ENCODE measurements around the gene NRG2. TPM values are rescaled to one million over a fixed set of nuclear protein-coding genes. Genes with fewer than 3 reads are reported as not detected.

Gene NRG2
- total RNA-seq, 1 experiment from 2014 or later: 0.59 TPM

DNA sequence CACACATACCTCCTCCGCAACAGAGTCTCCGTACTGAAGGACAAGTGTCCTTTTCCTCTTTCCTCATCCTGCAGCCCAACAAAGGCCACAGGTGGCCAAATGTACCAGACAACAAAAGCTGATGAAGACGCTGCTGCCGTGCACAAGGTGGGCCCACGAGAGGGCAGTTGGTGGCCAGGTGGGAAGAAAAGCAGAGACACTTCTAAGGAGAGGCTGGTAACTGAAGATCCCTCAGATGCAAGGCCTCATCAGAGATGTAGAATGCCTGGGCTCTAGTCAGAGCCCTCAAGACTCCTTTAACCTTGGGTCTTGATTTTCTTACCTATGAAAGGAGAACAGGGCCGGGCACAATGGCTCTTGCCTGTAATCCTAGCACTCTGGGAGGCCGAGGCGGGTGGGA lies 75.7 kb downstream of the NRG2 start:
- H3K4me1 Mint-ChIP-seq (ENCODE audit: low read depth, unreplicated experiment): no peaks in the 10 kb centered on the region
- ChIA-PET POLR2A (no interaction called here), CTCF (interaction anchor here (1.0 to 4.3 kb wide), 5 partner anchors 95 to 180 kb away, joined by 3 to 72 read pairs (median 7); no protein-coding TSS in a partner anchor)
- H3K36me3 Mint-ChIP-seq (ENCODE audit: insufficient read depth, unreplicated experiment): no peaks in the 10 kb centered on the region
- Histone ChIP-seq H3K36me3 (ENCODE audit: control insufficient read depth, insufficient read depth, low read length) (no peaks in the 10 kb centered on the region), H3K9me3 (no peaks in the 10 kb centered on the region), H3K4me1 (no peaks in the 10 kb centered on the region), H3K4me3 (ENCODE audit: low read depth, low read length) (no peak overlapping the region), H3K27me3 (replicated peaks; ENCODE audit: control insufficient read depth, insufficient read depth, low read length) (no peaks in the 10 kb centered on the region; the same call in 1 of the 2 replicates)
- DNase-seq: no peak
- H3K9me3 Mint-ChIP-seq (ENCODE audit: unreplicated experiment): no peaks in the 10 kb centered on the region
- TF ChIP-seq, protein P1, sequence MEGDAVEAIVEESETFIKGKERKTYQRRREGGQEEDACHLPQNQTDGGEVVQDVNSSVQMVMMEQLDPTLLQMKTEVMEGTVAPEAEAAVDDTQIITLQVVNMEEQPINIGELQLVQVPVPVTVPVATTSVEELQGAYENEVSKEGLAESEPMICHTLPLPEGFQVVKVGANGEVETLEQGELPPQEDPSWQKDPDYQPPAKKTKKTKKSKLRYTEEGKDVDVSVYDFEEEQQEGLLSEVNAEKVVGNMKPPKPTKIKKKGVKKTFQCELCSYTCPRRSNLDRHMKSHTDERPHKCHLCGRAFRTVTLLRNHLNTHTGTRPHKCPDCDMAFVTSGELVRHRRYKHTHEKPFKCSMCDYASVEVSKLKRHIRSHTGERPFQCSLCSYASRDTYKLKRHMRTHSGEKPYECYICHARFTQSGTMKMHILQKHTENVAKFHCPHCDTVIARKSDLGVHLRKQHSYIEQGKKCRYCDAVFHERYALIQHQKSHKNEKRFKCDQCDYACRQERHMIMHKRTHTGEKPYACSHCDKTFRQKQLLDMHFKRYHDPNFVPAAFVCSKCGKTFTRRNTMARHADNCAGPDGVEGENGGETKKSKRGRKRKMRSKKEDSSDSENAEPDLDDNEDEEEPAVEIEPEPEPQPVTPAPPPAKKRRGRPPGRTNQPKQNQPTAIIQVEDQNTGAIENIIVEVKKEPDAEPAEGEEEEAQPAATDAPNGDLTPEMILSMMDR (IDR thresholded peaks at IDR 0.05; ENCODE audit: insufficient read depth in 1 of 2, low read depth in 1 of 2, low read length in 1 of 2, severe bottlenecking in 1 of 2, unreplicated experiment in 1 of 2): no peak
- no peak overlapping the region for H3K4me3 Mint-ChIP-seq (ENCODE audit: unreplicated experiment)
- peaks cover 3% of the 10 kb centered on the region for H3K27me3 Mint-ChIP-seq (ENCODE audit: insufficient read depth, unreplicated experiment)
- intact Hi-C loops (cut with micrococcal nuclease; ENCODE audit: unreplicated experiment): no loop called here
- H3K27ac Mint-ChIP-seq (ENCODE audit: unreplicated experiment): no peak overlapping the region
- BruUV-seq (replicated peaks): no TSS peak

DNA sequence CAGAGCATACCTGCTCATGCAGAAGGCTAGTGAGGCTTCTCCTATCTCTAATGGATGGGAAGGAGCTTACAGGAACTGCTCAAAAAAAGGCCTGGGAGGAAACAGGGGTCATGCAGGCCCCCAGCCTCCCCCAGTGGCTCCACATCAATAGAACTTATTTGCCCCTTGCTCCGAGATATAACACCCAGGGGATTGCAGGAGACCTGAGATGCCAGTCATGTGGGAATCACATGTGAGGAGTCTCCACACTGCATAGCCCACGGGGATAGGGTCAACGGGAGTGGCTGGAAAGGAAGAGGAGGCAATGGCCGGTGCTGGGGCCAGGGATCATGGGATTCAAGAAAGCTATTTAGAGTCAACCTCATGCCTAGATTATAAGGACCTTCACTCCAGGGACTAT lies 76.2 kb downstream of the NRG2 start:
- CTCF ChIA-PET: interaction anchor here (1.1 kb wide), 1 partner anchor 176 kb away, joined by 3 read pairs; no protein-coding TSS in a partner anchor

DNA sequence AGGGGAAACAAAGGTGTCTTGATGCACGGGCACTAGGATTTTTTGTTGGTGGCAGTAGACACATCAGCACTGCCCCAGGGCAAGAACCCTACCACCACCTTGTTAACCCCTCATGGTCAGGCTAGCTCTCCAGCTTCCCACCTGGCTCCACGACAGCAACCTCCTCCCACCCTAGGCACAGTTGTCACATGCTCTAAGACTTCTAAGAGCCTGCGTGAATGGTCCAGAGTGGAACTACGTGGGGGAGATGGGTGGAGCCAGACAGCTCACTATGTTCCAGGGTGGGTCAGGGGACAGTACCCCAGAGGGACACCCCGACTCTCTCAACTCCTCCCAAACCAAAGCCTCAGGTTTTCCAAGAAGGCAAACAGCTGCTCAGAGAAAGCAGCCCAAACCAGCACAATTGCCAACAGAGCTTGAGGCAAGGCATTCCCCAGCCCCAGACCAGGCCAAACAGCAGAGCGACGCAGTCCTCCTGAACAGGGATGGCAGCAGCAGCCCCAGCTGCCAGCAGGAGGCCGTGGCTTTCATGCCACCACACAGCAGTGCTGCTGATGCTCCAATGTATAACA lies 78.0 kb downstream of the NRG2 start:
- TF ChIP-seq, protein P1 (IDR thresholded peaks at IDR 0.05; ENCODE audit: insufficient read depth in 1 of 2, low read depth in 1 of 2, low read length in 1 of 2, severe bottlenecking in 1 of 2, unreplicated experiment in 1 of 2): no peak
- CTCF ChIA-PET: no interaction called here
- Mint-ChIP-seq H3K36me3 (ENCODE audit: insufficient read depth, unreplicated experiment) (no peaks in the 10 kb centered on the region), H3K4me3 (ENCODE audit: unreplicated experiment) (no peak overlapping the region), H3K27ac (ENCODE audit: unreplicated experiment) (no peak overlapping the region), H3K9me3 (ENCODE audit: unreplicated experiment) (no peaks in the 10 kb centered on the region), H3K27me3 (ENCODE audit: insufficient read depth, unreplicated experiment) (peaks cover 7% of the 10 kb centered on the region), H3K4me1 (ENCODE audit: low read depth, unreplicated experiment) (no peaks in the 10 kb centered on the region)
- Histone ChIP-seq H3K4me1 (no peaks in the 10 kb centered on the region), H3K27me3 (replicated peaks; ENCODE audit: control insufficient read depth, insufficient read depth, low read length) (no peaks in the 10 kb centered on the region; the same call in 1 of the 2 replicates), H3K9me3 (no peaks in the 10 kb centered on the region), H3K4me3 (ENCODE audit: low read depth, low read length) (no peak overlapping the region), H3K36me3 (ENCODE audit: control insufficient read depth, insufficient read depth, low read length) (no peaks in the 10 kb centered on the region)
- DNase-seq: no peak
- POLR2A ChIA-PET: no interaction called here
- no TSS peak for BruUV-seq (replicated peaks)
- intact Hi-C loops (cut with micrococcal nuclease; ENCODE audit: unreplicated experiment): no loop called here

More for the DNA sequence above, 76.2 kb downstream of the NRG2 start:
- Mint-ChIP-seq H3K4me3 (ENCODE audit: unreplicated experiment) (no peak overlapping the region), H3K27me3 (ENCODE audit: insufficient read depth, unreplicated experiment) (peaks cover 7% of the 10 kb centered on the region), H3K36me3 (ENCODE audit: insufficient read depth, unreplicated experiment) (no peaks in the 10 kb centered on the region), H3K27ac (ENCODE audit: unreplicated experiment) (no peak overlapping the region), H3K4me1 (ENCODE audit: low read depth, unreplicated experiment) (no peaks in the 10 kb centered on the region), H3K9me3 (ENCODE audit: unreplicated experiment) (no peaks in the 10 kb centered on the region)
- no TSS peak for BruUV-seq (replicated peaks)
- no peak for DNase-seq
- intact Hi-C loops (cut with micrococcal nuclease; ENCODE audit: unreplicated experiment): no loop called here
- H3K27me3 ChIP-seq (replicated peaks; ENCODE audit: control insufficient read depth, insufficient read depth, low read length): no peaks in the 10 kb centered on the region; the same call in 1 of the 2 replicates
- H3K9me3 ChIP-seq: no peaks in the 10 kb centered on the region
- POLR2A ChIA-PET: no interaction called here
- H3K36me3 ChIP-seq (ENCODE audit: control insufficient read depth, insufficient read depth, low read length): no peaks in the 10 kb centered on the region
- TF ChIP-seq, protein P1 (IDR thresholded peaks at IDR 0.05; ENCODE audit: insufficient read depth in 1 of 2, low read depth in 1 of 2, low read length in 1 of 2, severe bottlenecking in 1 of 2, unreplicated experiment in 1 of 2): no peak
- no peak overlapping the region for H3K4me3 ChIP-seq (ENCODE audit: low read depth, low read length)
- no peaks in the 10 kb centered on the region for H3K4me1 ChIP-seq

All from Caco-2 (cell line).